ENCODE data around the gene TEX12. TPM values are rescaled to one million over a fixed set of nuclear protein-coding genes. Genes with fewer than 3 reads are reported as not detected.
A peak's percentile ranks its signal among the peaks of the same experiment; 100 is the strongest.

TEX12 gene
- total RNA-seq, 1 donor from 2014 or later = not detected

- Mint-ChIP-seq H3K4me1 (ENCODE audit: low read depth, unreplicated experiment) (no peaks in the 10 kb centered on the region), H3K9me3 (ENCODE audit: unreplicated experiment) (peaks cover 3% of the 10 kb centered on the region), H3K27ac (ENCODE audit: unreplicated experiment) (no peak overlapping the region), H3K4me3 (ENCODE audit: unreplicated experiment) (no peak overlapping the region), H3K36me3 (ENCODE audit: low read depth, unreplicated experiment) (no peaks in the 10 kb centered on the region), H3K27me3 (ENCODE audit: low read depth, unreplicated experiment) (no peaks in the 10 kb centered on the region)
- no peaks in the 10 kb centered on the region for H3K9me3 ChIP-seq (ENCODE audit: insufficient read depth, low read depth, low read length)
- FAIRE-seq (no peak), DNase-seq (ENCODE audit: low read depth) (no peak)
- no peaks in the 10 kb centered on the region for H4K20me1 ChIP-seq (ENCODE audit: insufficient read depth, low read length)
- no peak overlapping the region for H3K4me3 ChIP-seq (ENCODE audit: insufficient read depth, low read depth, low read length)
- no peaks in the 10 kb centered on the region for H3K4me1 ChIP-seq (ENCODE audit: insufficient read depth, low read length)
- H2AFZ ChIP-seq (ENCODE audit: low read depth, low read length) = no peak overlapping the region
- H3K36me3 ChIP-seq (ENCODE audit: insufficient read depth, low read length) = no peaks in the 10 kb centered on the region
- H3K27me3 ChIP-seq (ENCODE audit: insufficient read depth, low read length) = no peaks in the 10 kb centered on the region
- no peak overlapping the region for H3K9ac ChIP-seq (ENCODE audit: low read length)
- no peak for TF ChIP-seq EZH2 (IDR thresholded peaks at IDR 0.05; ENCODE audit: insufficient read depth, low read length)
- TF ChIP-seq CTCF (IDR thresholded peaks at IDR 0.05; ENCODE audit: insufficient read depth, low read depth, low read length) = no peak
- H3K4me2 ChIP-seq (ENCODE audit: low read length) = no peak overlapping the region
- H3K79me2 ChIP-seq (ENCODE audit: insufficient read depth, low read length) = no peaks in the 10 kb centered on the region
- H3K27ac ChIP-seq (ENCODE audit: low read depth, low read length) = no peak overlapping the region
These were observed 23.6 kb upstream of the TEX12 start for GRCh38 chr11:112143597-112143996.

- no peak overlapping the region for H3K4me3 Mint-ChIP-seq (ENCODE audit: unreplicated experiment)
- H3K4me1 ChIP-seq (ENCODE audit: insufficient read depth, low read length) = no peaks in the 10 kb centered on the region
- H3K4me3 ChIP-seq (ENCODE audit: insufficient read depth, low read depth, low read length) = no peak overlapping the region
- H3K9ac ChIP-seq (ENCODE audit: low read length) = no peak overlapping the region
- no peak overlapping the region for H2AFZ ChIP-seq (ENCODE audit: low read depth, low read length)
- TF ChIP-seq CTCF (IDR thresholded peaks at IDR 0.05; ENCODE audit: insufficient read depth, low read depth, low read length) (no peak), EZH2 (IDR thresholded peaks at IDR 0.05; ENCODE audit: insufficient read depth, low read length) (no peak)
- no peak overlapping the region for H3K27ac Mint-ChIP-seq (ENCODE audit: unreplicated experiment)
- H3K79me2 ChIP-seq (ENCODE audit: insufficient read depth, low read length) = no peaks in the 10 kb centered on the region
- H3K27me3 Mint-ChIP-seq (ENCODE audit: low read depth, unreplicated experiment) = no peaks in the 10 kb centered on the region
- no peaks in the 10 kb centered on the region for H3K9me3 ChIP-seq (ENCODE audit: insufficient read depth, low read depth, low read length)
- no peak overlapping the region for H3K4me2 ChIP-seq (ENCODE audit: low read length)
- H3K36me3 ChIP-seq (ENCODE audit: insufficient read depth, low read length) = no peaks in the 10 kb centered on the region
- no peaks in the 10 kb centered on the region for H3K36me3 Mint-ChIP-seq (ENCODE audit: low read depth, unreplicated experiment)
- H3K4me1 Mint-ChIP-seq (ENCODE audit: low read depth, unreplicated experiment) = no peaks in the 10 kb centered on the region
- no peaks in the 10 kb centered on the region for H3K27me3 ChIP-seq (ENCODE audit: insufficient read depth, low read length)
- H3K9me3 Mint-ChIP-seq (ENCODE audit: unreplicated experiment) = no peaks in the 10 kb centered on the region
- no peak for FAIRE-seq
- no peak overlapping the region for H3K27ac ChIP-seq (ENCODE audit: low read depth, low read length)
- DNase-seq (ENCODE audit: low read depth) = no peak
- H4K20me1 ChIP-seq (ENCODE audit: insufficient read depth, low read length) = no peaks in the 10 kb centered on the region
These were observed 16.7 kb upstream of the TEX12 start for GRCh38 chr11:112150517-112150916.

- no peaks in the 10 kb centered on the region for H3K27me3 Mint-ChIP-seq (ENCODE audit: low read depth, unreplicated experiment)
- Histone ChIP-seq H3K27ac (ENCODE audit: low read depth, low read length) (peak overlapping the region; percentile 88), H3K27me3 (ENCODE audit: insufficient read depth, low read length) (no peaks in the 10 kb centered on the region), H3K9ac (ENCODE audit: low read length) (peak overlapping the region; percentile 45), H3K9me3 (ENCODE audit: insufficient read depth, low read depth, low read length) (no peaks in the 10 kb centered on the region), H3K4me2 (ENCODE audit: low read length) (peak overlapping the region; percentile 47), H3K36me3 (ENCODE audit: insufficient read depth, low read length) (no peaks in the 10 kb centered on the region), H3K79me2 (ENCODE audit: insufficient read depth, low read length) (no peaks in the 10 kb centered on the region), H3K4me3 (ENCODE audit: insufficient read depth, low read depth, low read length) (no peak overlapping the region), H2AFZ (ENCODE audit: low read depth, low read length) (no peak overlapping the region), H4K20me1 (ENCODE audit: insufficient read depth, low read length) (no peaks in the 10 kb centered on the region), H3K4me1 (ENCODE audit: insufficient read depth, low read length) (peaks cover 10% of the 10 kb centered on the region)
- peak; percentile 41 for DNase-seq (ENCODE audit: low read depth)
- H3K36me3 Mint-ChIP-seq (ENCODE audit: low read depth, unreplicated experiment) = no peaks in the 10 kb centered on the region
- H3K27ac Mint-ChIP-seq (ENCODE audit: unreplicated experiment) = peak overlapping the region; percentile 96
- FAIRE-seq = no peak
- no peak for TF ChIP-seq CTCF (IDR thresholded peaks at IDR 0.05; ENCODE audit: insufficient read depth, low read depth, low read length)
- no peak for TF ChIP-seq EZH2 (IDR thresholded peaks at IDR 0.05; ENCODE audit: insufficient read depth, low read length)
- no peak overlapping the region for H3K4me3 Mint-ChIP-seq (ENCODE audit: unreplicated experiment)
- H3K9me3 Mint-ChIP-seq (ENCODE audit: unreplicated experiment) = no peaks in the 10 kb centered on the region
- H3K4me1 Mint-ChIP-seq (ENCODE audit: low read depth, unreplicated experiment) = peaks cover 14% of the 10 kb centered on the region
These were observed 10.8 kb upstream of the TEX12 start for GRCh38 chr11:112156153-112156955.
